WTC11 (cell line): ENCODE results near the gene PRR5. TPM values are rescaled to one million over a fixed set of nuclear protein-coding genes. Genes with fewer than 3 reads are reported as not detected.

Experiments
- ATAC-seq: fragments of 200-7000 bp; cut with Tn5 transposase; 2 replicates; pipeline ENCODE4 v1.10.0; 2021; ENCODE audit warnings: mild to moderate bottlenecking, moderate library complexity
- CTCF ChIA-PET: fragments of 300-600 bp; sonication (Branson Sonifier 250); formaldehyde crosslinking; loops from one replicate; lab custom pipeline; 2021; ENCODE audit warnings: antibody characterized with exemption; lab: Charles Lee
- POLR2A ChIA-PET: fragments of 350-600 bp; sonication (Branson Sonifier 250); formaldehyde crosslinking; loops from one replicate; lab custom pipeline; 2021; ENCODE audit warnings: antibody characterized with exemption; lab: Charles Lee
- DNase-seq: peaks from one replicate; pipeline ENCODE4 v3.0.0; 2021; ENCODE audit warnings: low spot score
- H3K27ac Mint-ChIP-seq: 2 replicates; pipeline ENCODE4 v1.8.0; 2021; ENCODE audit warnings: mixed read lengths
- H3K27me3 Mint-ChIP-seq: 2 replicates; pipeline ENCODE4 v1.8.0; 2021; ENCODE audit warnings: low read depth, mild to moderate bottlenecking, moderate library complexity, mixed read lengths
- H3K36me3 Mint-ChIP-seq: 2 replicates; pipeline ENCODE4 v1.8.0; 2021; ENCODE audit warnings: mixed read lengths
- H3K4me1 Mint-ChIP-seq: 2 replicates; pipeline ENCODE4 v1.8.0; 2022; ENCODE audit warnings: mixed read lengths
- H3K4me3 Mint-ChIP-seq: 2 replicates; pipeline ENCODE4 v1.8.0; 2021; ENCODE audit warnings: mild to moderate bottlenecking, moderate library complexity, mixed read lengths
- H3K9me3 Mint-ChIP-seq: 2 replicates; pipeline ENCODE4 v1.8.0; 2021; ENCODE audit warnings: mixed read lengths
- E2F5 ChIP-seq: sonication (generic); formaldehyde crosslinking; IDR thresholded peaks from 2 replicates; pipeline ENCODE4 v1.8.1; 2022; ENCODE audit warnings: mild to moderate bottlenecking, moderate library complexity, missing genetic modification reagents
- ETV6 ChIP-seq: sonication (generic); formaldehyde crosslinking; IDR thresholded peaks from 2 replicates; pipeline ENCODE4 v1.8.1; 2022; ENCODE audit warnings: mild to moderate bottlenecking, missing genetic modification reagents
- GRHL2 ChIP-seq: fragments of 250-450 bp; sonication (Bioruptor Pico); IDR thresholded peaks from 2 replicates; pipeline ENCODE4 v1.8.0; 2022; ENCODE audit warnings: mild to moderate bottlenecking, moderate library complexity; ENCODE audit not compliant: insufficient replicate concordance, severe bottlenecking
- NFE2L1 ChIP-seq: sonication (generic); formaldehyde crosslinking; IDR thresholded peaks from 2 replicates; pipeline ENCODE4 v1.8.1; 2023; ENCODE audit warnings: missing genetic modification reagents
- NR3C1 ChIP-seq: sonication (generic); formaldehyde crosslinking; conservative IDR thresholded peaks from 2 replicates; pipeline ENCODE4 v1.8.1; 2023; ENCODE audit warnings: low read depth, mild to moderate bottlenecking, missing genetic modification reagents
- OVOL2 ChIP-seq: fragments of 250-450 bp; sonication (Bioruptor Pico); IDR thresholded peaks from 2 replicates; pipeline ENCODE4 v1.9.0; 2021; ENCODE audit warnings: mild to moderate bottlenecking, borderline replicate concordance
- RELA ChIP-seq: sonication (generic); formaldehyde crosslinking; IDR thresholded peaks from 2 replicates; pipeline ENCODE4 v1.8.1; 2022; ENCODE audit warnings: missing genetic modification reagents, mild to moderate bottlenecking, borderline replicate concordance
- SP1 ChIP-seq: sonication (generic); formaldehyde crosslinking; conservative IDR thresholded peaks from 2 replicates; pipeline ENCODE4 v1.8.1; 2022; ENCODE audit warnings: missing genetic modification reagents
- USF2 ChIP-seq: sonication (generic); formaldehyde crosslinking; IDR thresholded peaks from 2 replicates; pipeline ENCODE4 v1.8.1; 2023; ENCODE audit warnings: mild to moderate bottlenecking, missing genetic modification reagents, moderate library complexity
- ZNF671 ChIP-seq: fragments of 250-450 bp; sonication (Bioruptor Pico); IDR thresholded peaks from 2 replicates; pipeline ENCODE4 v1.8.0; 2021; ENCODE audit warnings: mild to moderate bottlenecking
- total RNA-seq: library from RNA; stranded (reverse); gene quantifications from 3 replicates; pipeline ENCODE4 v1.2.3, GENCODE V29; 2021
- TF ChIP-seq, protein P1 (sequence below): sonication (generic); formaldehyde crosslinking; conservative IDR thresholded peaks from 2 replicates; pipeline ENCODE4 v1.8.1; 2023; ENCODE audit warnings: mild to moderate bottlenecking, low read depth, missing genetic modification reagents, moderate library complexity
- TF ChIP-seq, protein P2 (sequence below): sonication (generic); formaldehyde crosslinking; IDR thresholded peaks from 2 replicates; pipeline ENCODE4 v1.8.0; 2023; ENCODE audit warnings: mild to moderate bottlenecking, missing genetic modification reagents
- TF ChIP-seq, protein P3 (sequence below): fragments of 200-600 bp; IDR thresholded peaks from 2 replicates; pipeline ENCODE4 v1.8.0; 2022; ENCODE audit warnings: antibody characterized with exemption
- TF ChIP-seq, protein P4 (sequence below): sonication (generic); formaldehyde crosslinking; IDR thresholded peaks from 2 replicates; pipeline ENCODE4 v1.8.0; 2022; ENCODE audit warnings: mild to moderate bottlenecking, missing genetic modification reagents
- TF ChIP-seq, protein P5 (sequence below): sonication (generic); formaldehyde crosslinking; IDR thresholded peaks from 2 replicates; pipeline ENCODE4 v1.8.1; 2023; ENCODE audit warnings: mild to moderate bottlenecking, missing genetic modification reagents, moderate library complexity
- TF ChIP-seq, protein P6 (sequence below): sonication (generic); formaldehyde crosslinking; IDR thresholded peaks from 2 replicates; pipeline ENCODE4 v1.8.0; 2023; ENCODE audit warnings: missing genetic modification reagents

The PRR5 gene
- total RNA-seq, 1 experiment from 2014 or later, result 15.6 TPM

DNA sequence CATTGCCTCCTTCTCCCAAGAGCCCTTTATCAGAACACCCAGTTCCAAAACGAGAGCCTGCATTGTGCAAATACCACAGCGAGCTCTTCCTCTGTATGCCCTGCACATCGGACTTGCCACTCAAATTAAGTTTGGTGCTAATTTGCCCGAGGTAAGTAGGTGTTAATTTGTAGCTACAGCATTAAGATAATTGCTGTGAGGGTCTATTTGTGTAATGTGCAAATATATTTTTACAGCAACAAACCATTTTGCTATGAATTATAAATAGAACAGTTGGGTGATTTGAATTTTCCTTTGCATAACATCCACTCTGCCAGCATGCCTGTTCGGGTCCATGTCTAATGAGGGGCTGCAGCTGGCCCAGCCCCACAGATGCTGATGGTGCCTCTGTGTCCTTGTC, 58.5 kb downstream of the PRR5 start:
- TF ChIP-seq, protein P1, sequence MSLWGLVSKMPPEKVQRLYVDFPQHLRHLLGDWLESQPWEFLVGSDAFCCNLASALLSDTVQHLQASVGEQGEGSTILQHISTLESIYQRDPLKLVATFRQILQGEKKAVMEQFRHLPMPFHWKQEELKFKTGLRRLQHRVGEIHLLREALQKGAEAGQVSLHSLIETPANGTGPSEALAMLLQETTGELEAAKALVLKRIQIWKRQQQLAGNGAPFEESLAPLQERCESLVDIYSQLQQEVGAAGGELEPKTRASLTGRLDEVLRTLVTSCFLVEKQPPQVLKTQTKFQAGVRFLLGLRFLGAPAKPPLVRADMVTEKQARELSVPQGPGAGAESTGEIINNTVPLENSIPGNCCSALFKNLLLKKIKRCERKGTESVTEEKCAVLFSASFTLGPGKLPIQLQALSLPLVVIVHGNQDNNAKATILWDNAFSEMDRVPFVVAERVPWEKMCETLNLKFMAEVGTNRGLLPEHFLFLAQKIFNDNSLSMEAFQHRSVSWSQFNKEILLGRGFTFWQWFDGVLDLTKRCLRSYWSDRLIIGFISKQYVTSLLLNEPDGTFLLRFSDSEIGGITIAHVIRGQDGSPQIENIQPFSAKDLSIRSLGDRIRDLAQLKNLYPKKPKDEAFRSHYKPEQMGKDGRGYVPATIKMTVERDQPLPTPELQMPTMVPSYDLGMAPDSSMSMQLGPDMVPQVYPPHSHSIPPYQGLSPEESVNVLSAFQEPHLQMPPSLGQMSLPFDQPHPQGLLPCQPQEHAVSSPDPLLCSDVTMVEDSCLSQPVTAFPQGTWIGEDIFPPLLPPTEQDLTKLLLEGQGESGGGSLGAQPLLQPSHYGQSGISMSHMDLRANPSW, result no peak
- TF ChIP-seq ETV6 (CRISPR knock-in tag), result no peak
- Mint-ChIP-seq H3K27ac (no peak overlapping the region), H3K36me3 (peaks cover 14% of the 10 kb centered on the region), H3K9me3 (peaks cover 15% of the 10 kb centered on the region), H3K27me3 (no peaks in the 10 kb centered on the region; the same call in 1 of the 2 replicates), H3K4me3 (no peak overlapping the region), H3K4me1 (peaks cover 48% of the 10 kb centered on the region)
- DNase-seq, result no peak
- no peak for ATAC-seq
- ChIA-PET CTCF (interaction anchor here (1.4 kb wide), 1 partner anchor 60 kb away, joined by 3 read pairs; no protein-coding TSS in a partner anchor), POLR2A (interaction anchor here (0.5 kb wide), 1 partner anchor 744 kb away, joined by 3 read pairs; no protein-coding TSS in a partner anchor)

DNA sequence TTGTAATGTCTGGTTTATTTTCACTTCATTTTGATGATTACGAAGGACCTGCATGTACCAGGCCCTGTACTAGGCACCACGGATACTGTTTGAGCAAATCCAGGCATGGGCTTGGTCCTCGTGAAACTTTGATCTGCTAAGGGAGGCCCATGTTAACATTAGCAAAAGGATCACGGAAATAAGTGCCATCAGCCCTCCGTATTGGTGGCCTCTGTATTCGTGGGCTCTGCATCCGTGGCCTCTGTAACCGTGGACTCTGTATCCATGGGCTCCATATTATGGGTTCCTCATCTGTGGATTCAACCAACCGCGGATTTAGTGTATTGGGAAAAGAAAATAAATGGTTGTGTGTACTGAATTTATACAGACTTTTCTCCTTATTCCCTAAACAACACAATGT, 59.0 kb downstream of the PRR5 start:
- Mint-ChIP-seq H3K4me3 (no peak overlapping the region), H3K27ac (no peak overlapping the region), H3K4me1 (peaks cover 42% of the 10 kb centered on the region), H3K36me3 (peaks cover 14% of the 10 kb centered on the region), H3K27me3 (no peaks in the 10 kb centered on the region; the same call in 1 of the 2 replicates), H3K9me3 (peaks cover 15% of the 10 kb centered on the region)
- CTCF ChIA-PET, result interaction anchor here (1.4 kb wide), 1 partner anchor 59 kb away, joined by 3 read pairs; no protein-coding TSS in a partner anchor
- no peak for ATAC-seq
- no peak for DNase-seq
- TF ChIP-seq NFE2L1 (CRISPR knock-in tag) (no peak), GRHL2 (CRISPR knock-in tag) (no peak), OVOL2 (CRISPR knock-in tag) (no peak), ZNF671 (CRISPR knock-in tag) (no peak)
- TF ChIP-seq, protein P2, sequence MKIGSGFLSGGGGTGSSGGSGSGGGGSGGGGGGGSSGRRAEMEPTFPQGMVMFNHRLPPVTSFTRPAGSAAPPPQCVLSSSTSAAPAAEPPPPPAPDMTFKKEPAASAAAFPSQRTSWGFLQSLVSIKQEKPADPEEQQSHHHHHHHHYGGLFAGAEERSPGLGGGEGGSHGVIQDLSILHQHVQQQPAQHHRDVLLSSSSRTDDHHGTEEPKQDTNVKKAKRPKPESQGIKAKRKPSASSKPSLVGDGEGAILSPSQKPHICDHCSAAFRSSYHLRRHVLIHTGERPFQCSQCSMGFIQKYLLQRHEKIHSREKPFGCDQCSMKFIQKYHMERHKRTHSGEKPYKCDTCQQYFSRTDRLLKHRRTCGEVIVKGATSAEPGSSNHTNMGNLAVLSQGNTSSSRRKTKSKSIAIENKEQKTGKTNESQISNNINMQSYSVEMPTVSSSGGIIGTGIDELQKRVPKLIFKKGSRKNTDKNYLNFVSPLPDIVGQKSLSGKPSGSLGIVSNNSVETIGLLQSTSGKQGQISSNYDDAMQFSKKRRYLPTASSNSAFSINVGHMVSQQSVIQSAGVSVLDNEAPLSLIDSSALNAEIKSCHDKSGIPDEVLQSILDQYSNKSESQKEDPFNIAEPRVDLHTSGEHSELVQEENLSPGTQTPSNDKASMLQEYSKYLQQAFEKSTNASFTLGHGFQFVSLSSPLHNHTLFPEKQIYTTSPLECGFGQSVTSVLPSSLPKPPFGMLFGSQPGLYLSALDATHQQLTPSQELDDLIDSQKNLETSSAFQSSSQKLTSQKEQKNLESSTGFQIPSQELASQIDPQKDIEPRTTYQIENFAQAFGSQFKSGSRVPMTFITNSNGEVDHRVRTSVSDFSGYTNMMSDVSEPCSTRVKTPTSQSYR (CRISPR knock-in tag), result no peak
- TF ChIP-seq, protein P3, sequence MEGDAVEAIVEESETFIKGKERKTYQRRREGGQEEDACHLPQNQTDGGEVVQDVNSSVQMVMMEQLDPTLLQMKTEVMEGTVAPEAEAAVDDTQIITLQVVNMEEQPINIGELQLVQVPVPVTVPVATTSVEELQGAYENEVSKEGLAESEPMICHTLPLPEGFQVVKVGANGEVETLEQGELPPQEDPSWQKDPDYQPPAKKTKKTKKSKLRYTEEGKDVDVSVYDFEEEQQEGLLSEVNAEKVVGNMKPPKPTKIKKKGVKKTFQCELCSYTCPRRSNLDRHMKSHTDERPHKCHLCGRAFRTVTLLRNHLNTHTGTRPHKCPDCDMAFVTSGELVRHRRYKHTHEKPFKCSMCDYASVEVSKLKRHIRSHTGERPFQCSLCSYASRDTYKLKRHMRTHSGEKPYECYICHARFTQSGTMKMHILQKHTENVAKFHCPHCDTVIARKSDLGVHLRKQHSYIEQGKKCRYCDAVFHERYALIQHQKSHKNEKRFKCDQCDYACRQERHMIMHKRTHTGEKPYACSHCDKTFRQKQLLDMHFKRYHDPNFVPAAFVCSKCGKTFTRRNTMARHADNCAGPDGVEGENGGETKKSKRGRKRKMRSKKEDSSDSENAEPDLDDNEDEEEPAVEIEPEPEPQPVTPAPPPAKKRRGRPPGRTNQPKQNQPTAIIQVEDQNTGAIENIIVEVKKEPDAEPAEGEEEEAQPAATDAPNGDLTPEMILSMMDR, result no peak
- TF ChIP-seq, protein P4, sequence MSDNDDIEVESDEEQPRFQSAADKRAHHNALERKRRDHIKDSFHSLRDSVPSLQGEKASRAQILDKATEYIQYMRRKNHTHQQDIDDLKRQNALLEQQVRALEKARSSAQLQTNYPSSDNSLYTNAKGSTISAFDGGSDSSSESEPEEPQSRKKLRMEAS (CRISPR knock-in tag), result no peak
- POLR2A ChIA-PET, result no interaction called here

- peaks cover 35% of the 10 kb centered on the region for H3K4me1 Mint-ChIP-seq
- DNase-seq (no peak), ATAC-seq (no peak)
- ChIA-PET POLR2A (no interaction called here), CTCF (interaction anchor here (0.5 kb wide), 1 partner anchor 16 kb away, joined by 4 read pairs; no protein-coding TSS in a partner anchor)
- H3K36me3 Mint-ChIP-seq, result peaks cover 19% of the 10 kb centered on the region
- no peak overlapping the region for H3K4me3 Mint-ChIP-seq
- peak overlapping the region; percentile 84 for H3K27ac Mint-ChIP-seq
- no peaks in the 10 kb centered on the region; the same call in 1 of the 2 replicates for H3K27me3 Mint-ChIP-seq
- peaks cover 18% of the 10 kb centered on the region for H3K9me3 Mint-ChIP-seq
- no peak for TF ChIP-seq SP1 (CRISPR knock-in tag)
- TF ChIP-seq, protein P5, sequence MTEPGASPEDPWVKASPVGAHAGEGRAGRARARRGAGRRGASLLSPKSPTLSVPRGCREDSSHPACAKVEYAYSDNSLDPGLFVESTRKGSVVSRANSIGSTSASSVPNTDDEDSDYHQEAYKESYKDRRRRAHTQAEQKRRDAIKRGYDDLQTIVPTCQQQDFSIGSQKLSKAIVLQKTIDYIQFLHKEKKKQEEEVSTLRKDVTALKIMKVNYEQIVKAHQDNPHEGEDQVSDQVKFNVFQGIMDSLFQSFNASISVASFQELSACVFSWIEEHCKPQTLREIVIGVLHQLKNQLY (CRISPR knock-in tag), result no peak
- no peak for TF ChIP-seq GRHL2 (CRISPR knock-in tag)
- TF ChIP-seq, protein P6, sequence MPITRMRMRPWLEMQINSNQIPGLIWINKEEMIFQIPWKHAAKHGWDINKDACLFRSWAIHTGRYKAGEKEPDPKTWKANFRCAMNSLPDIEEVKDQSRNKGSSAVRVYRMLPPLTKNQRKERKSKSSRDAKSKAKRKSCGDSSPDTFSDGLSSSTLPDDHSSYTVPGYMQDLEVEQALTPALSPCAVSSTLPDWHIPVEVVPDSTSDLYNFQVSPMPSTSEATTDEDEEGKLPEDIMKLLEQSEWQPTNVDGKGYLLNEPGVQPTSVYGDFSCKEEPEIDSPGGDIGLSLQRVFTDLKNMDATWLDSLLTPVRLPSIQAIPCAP, result no peak
- no peak for TF ChIP-seq E2F5
- TF ChIP-seq, protein P1, result no peak
- TF ChIP-seq NR3C1 (CRISPR knock-in tag), result no peak
- TF ChIP-seq RELA, result no peak
- no peak for TF ChIP-seq USF2 (CRISPR knock-in tag)
- TF ChIP-seq, protein P4 (CRISPR knock-in tag), result no peak
These were observed 62.4 kb downstream of the PRR5 start for GRCh38 chr22:44764373-44764772.
